Right renal cortex interstitium (tissue), 3 donors: Measurements from ENCODE around the gene SCIMP. TPM values are rescaled to one million over a fixed set of nuclear protein-coding genes. Genes with fewer than 3 reads are reported as not detected.

Experiments used
- DNase-seq, 3 donors: peaks; one replicate each; pipeline ENCODE4 v3.0.0-alpha.2; 2013; ENCODE audit warnings: low read depth in 3 of 3, low spot score in 2 of 3
- polyA plus RNA-seq, 3 donors: library from polyadenylated mRNA; unstranded; fragments of 120-200 nt; gene quantifications; one replicate each; pipeline ENCODE4 v1.2.1, GENCODE V29; 2013; ENCODE audit not compliant: insufficient read length in 3 of 3

SCIMP gene
- 1 to 10 TPM in 2 of 3 donors, under 1 TPM in 1; 0.83 to 1.1 (median 1.0) TPM for polyA plus RNA-seq

DNA sequence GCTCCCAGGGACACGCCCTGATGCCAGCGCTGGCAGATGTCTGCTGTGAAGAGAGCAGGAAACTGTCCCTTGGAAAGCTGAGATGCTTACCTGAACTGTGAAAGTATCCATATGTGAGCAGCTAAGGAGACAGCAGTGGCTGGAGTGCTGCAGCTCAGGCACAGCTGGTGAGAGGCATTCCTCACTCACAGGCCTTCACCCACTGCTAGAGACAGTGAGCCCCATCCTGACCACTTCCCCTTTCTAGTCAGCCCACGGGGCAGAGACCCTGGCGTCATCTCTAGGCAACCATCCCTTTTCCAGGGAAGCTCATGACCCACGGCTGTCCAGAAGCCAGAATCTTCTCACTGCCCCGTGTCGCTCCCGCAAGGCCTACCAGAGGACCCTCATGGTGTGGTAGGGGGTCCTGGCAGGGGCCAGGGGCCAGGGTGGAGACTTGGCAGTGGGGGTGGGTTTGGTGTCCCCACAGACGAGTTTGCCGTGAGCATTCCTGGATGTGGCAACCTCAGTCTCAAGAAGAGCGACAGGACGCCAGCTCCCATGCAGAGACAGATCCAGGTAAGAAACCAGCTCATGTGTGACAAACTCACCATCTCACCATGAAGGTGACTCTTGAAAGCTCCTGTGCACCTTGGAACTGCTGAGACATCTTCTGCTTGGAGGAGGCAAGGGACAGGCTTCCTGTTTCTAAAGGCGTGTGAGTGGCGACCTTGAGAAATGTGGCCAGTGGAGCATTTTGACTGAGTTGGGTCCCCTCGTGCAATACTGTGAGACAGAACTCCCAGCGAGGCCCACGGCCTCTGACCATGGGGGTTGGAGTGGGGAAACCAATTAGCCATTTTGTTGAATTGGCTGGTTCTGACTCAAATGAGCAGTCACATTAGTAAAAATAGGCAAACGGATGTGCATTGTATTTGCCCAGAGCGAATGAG lies at the start of gene SCIMP:
Gene SCIMP, minus strand, starts transcription at position 216 of the 932 bp plus-strand sequence. Its CDS starts 105 bp downstream, at position 111.
- DNase-seq, result no peak

GRCh38 chr17:5283571-5284315 lies 49.1 kb upstream of the SCIMP start:
- DNase-seq, result no peak

DNA sequence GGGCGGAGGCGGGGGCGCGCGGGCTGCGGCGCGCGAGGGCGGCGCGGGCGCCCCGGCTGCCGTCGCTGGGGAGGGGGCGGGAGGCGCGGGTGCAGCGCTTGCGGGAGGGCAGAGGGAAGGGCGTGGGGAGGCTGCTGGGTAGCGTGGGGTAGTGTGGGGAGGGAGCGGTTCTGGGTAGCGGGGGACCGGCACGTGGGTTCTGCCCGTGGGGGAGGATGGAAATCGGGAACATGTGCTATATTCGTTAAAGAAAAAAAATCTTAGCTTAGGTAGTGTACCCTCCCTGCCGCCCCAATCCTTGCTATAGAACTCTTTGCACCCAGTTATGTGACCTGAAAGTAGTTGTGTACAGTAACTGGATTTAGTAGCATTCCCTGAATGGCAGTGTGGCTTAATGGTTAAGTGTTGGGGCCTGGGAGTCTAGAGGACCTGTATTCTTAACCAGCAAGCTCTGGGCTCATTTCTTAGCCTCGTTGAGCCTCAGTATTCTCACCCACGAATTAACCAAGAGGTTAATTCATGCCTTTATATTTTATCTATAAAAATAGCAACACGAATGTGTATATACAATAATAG lies 48.1 kb upstream of the SCIMP start:
- no peak for DNase-seq

GRCh38 chr17:5281814-5282641 lies 47.4 kb upstream of the SCIMP start, which contains the start of gene RABEP1:
RABEP1 (plus strand) TSS chr17:5282284; CDS start chr17:5282487, 203 bp downstream.
- peak; percentile 47 to 79 (median 78) for DNase-seq

DNA sequence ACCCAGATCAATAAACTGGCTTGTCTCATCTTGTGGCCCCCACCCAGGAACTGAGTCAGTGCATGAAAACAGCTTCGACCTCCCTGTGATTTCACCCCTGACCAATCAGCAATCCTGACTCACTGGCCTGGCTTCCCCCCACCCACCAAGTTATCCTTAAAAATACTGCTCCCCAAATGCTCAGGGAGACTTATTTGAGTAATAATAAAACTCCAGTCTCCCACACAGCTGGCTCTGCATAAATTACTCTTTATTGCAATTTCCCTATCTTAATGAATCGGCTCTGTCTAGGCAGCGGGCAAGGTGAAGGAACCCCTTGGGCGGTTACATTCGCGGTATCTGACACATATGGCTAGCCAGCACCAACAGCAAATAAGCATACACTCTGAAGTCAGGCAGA lies 37.7 kb upstream of the SCIMP start:
- DNase-seq, result no peak

DNA sequence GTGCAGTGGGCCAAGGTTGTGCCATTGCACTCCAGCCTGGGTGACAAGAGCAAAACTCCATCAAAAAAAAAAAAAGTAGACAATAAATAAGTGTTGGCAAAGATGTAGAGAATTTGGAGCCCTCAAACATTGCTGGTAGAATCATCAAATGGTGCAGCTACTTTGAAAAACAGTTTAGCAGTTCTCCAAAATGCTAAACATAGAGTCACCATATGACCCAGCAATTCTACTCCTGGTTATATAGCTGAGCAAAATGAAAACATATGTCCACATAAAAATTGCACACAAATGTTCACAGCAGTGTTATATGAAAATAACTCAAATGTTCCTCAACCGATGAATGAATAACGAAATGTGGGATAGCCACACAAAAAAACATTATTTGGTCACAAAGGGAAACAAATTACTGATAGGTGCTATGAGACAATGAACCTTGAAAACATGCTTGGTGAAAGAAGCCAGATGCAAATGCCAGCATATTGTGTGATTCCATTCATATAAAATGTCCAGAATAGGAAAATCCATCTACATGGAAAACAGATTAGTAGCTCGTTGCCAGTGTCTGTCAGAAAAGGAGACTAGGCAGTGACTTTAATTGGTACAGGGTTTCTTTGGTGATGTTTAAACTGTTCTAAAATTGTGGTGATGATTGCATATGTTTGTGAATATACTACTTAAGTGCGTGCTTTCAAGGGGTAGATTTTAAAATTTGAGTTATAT lies 34.7 kb upstream of the SCIMP start:
- no peak for DNase-seq

GRCh38 chr17:5264893-5265292 lies 30.2 kb upstream of the SCIMP start:
- DNase-seq, result no peak

DNA sequence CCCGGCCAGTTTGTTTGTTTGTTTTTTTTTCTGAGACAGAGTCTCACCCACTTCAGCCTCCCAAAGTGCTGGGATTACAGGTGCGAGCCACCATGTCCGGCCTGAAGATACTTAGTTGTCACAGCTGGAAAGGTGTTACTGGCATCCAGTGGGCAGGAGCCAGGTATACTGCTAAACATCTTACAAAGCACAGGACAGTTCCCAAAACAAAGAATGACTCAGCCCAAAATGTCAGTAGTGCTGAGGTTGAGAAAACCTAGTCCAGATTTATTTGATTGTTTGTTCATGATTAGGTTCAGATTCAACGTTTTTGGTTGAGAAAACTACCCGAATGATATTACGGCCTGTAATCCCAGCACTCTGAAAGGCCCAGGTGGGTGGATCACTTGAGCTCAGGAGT lies 28.8 kb upstream of the SCIMP start:
- no peak for DNase-seq

- DNase-seq, result no peak
Measured at GRCh38 chr17:5262416-5262991, 27.8 kb upstream of the SCIMP start.

- no peak for DNase-seq
Measured at GRCh38 chr17:5260542-5260941, 25.9 kb upstream of the SCIMP start.

DNA sequence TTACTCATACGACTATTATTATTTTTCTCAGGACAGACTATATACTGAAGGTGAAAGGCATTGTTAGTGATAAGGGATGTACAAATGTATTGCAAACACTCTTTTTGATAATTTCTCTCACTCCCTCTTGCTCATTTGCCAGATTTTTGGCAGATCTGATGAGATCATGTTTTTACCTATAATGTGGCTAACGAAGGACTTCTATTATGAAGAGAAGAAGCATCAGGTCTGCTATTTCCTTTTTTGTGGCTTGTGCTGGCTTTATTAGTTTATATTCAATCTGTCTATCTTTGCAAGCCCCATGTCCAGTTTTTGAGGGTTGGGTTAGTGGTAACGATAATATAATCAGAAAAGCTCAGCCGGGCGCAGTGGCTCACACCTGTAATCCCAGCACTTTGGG lies 22.5 kb upstream of the SCIMP start:
- DNase-seq, result no peak

DNA sequence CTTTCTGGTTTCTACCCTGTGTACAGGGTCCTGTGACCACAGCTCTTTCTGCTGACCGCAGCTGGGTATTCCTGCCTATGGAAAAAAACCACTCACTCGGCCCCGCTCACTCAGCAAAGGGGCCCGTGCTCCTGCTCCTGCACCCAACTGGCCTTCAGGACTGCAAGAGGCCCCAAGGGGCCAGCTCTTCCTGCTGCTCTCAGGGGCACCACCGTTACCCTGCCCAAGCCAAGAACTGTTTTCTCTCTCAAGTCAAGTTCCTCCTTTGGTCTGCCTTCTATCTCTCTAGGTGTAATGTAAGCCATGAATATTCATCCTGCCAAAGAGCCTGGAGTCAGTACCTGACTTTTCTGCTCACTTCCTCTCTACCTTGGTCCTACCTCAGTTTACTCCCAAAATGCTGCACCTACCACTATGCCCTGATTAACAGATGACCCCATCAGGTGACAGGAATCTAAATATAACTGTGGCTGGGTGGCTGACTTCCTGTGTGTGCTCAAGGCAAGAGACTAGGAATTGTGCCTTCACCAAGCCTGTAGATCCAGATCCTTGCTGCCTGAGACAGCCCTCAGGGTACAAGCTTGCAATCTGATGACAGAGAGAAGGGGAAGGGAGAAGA lies 20.4 kb upstream of the SCIMP start:
- DNase-seq, result no peak

DNA sequence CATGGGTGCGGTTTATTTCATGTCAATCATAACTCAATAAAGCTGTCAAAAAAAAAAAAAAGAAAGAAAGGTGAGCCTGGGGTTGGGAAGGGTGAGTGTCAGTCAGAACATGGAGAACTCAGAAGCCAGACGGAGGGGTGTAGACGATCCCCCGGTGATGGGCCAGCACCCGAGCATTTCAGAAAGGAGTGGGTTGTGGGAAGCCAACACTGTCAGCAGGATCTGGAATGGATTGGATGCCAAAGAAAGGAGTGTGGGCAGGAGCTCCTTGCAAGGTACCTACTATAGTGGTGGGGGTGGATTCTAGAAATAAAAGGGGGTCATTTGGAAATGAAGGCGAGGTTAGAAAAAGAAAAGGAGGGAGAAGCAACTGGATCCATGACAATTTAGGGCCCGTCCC lies 19.8 kb upstream of the SCIMP start:
- no peak for DNase-seq

DNA sequence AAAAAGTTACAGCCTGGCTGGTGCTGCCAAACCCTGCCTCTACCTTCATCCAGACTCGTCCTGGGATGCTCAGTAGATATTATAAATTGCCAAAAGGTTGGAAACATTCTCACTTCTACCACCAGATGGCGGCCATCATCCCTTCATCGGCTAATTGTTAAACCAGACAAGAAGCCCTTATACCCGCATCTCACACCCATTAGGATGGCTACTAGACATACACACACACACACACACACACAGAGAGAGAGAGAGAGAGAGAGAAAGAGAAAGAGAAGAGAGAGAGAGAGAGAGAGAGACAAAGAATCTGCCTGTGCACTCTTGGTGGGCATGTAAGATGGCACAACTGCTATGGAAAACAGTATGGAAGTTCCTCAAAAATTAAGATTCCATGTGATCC lies 15.0 kb upstream of the SCIMP start:
- DNase-seq, result peak; percentile 33 to 44 (median 36)

- DNase-seq, result no peak
Measured at GRCh38 chr17:5248821-5249479, 14.3 kb upstream of the SCIMP start.

DNA sequence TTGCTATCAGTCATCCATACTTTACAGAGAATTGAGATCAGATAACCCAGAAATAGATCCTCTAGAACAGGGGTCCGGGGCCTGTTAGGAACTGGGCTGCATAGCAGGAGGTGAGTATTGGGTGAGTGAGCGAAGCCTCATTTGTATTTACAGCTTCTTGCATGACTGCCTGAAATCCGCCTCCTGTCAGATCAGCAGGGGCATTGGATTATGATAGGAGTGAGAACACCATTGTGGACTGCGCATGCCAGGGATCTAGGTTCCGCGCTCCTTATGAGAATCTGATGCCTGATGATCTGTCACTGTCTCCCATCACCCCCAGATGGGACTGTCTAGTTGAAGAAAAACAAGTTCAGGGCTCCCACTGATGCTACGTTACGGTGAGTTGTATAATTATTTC lies 13.0 kb upstream of the SCIMP start:
- DNase-seq, result no peak

- no peak for DNase-seq
Measured at GRCh38 chr17:5241861-5242671, 7.4 kb upstream of the SCIMP start.
